KMS-11 (cell line): ENCODE results near the gene CYBB.

Source experiments
- H2AFZ ChIP-seq: fragments of 200-600 bp; sonication (generic); 2 replicates; pipeline ENCODE4 v1.6.1; 2016; ENCODE audit warnings: antibody characterized with exemption, mixed run types, low read depth
- H3K27ac ChIP-seq: fragments of 200-600 bp; sonication (generic); 2 replicates; pipeline ENCODE4 v1.6.1; 2016; ENCODE audit warnings: mild to moderate bottlenecking, mixed run types
- H3K27me3 ChIP-seq: fragments of 200-600 bp; sonication (generic); 2 replicates; pipeline ENCODE4 v1.6.1; 2017; ENCODE audit warnings: mild to moderate bottlenecking, low read depth, mixed run types, moderate library complexity; ENCODE audit not compliant: insufficient read depth
- H3K36me3 ChIP-seq: fragments of 200-600 bp; sonication (generic); 2 replicates; pipeline ENCODE4 v1.6.1; 2017; ENCODE audit warnings: mild to moderate bottlenecking, mixed run types; ENCODE audit not compliant: insufficient read depth
- H3K4me1 ChIP-seq: fragments of 200-600 bp; sonication (generic); 2 replicates; pipeline ENCODE4 v1.6.1; 2016; ENCODE audit warnings: mild to moderate bottlenecking, low read depth, mixed run types; ENCODE audit not compliant: poor library complexity, severe bottlenecking
- H3K4me2 ChIP-seq: fragments of 200-600 bp; sonication (generic); 2 replicates; pipeline ENCODE4 v1.7.0; 2016; ENCODE audit warnings: mild to moderate bottlenecking, mixed run types
- H3K4me3 ChIP-seq: fragments of 200-600 bp; sonication (generic); IDR thresholded peaks from 2 replicates; pipeline ENCODE4 v1.6.1; 2017; ENCODE audit warnings: low read depth, low read length, mixed read lengths; ENCODE audit not compliant: insufficient read depth
- H3K79me2 ChIP-seq: fragments of 200-600 bp; sonication (generic); 2 replicates; pipeline ENCODE4 v1.6.1; 2016; ENCODE audit warnings: low read depth, mixed run types; ENCODE audit not compliant: insufficient read depth
- H3K9ac ChIP-seq: fragments of 200-600 bp; sonication (generic); 2 replicates; pipeline ENCODE4 v1.6.1; 2016; ENCODE audit warnings: mild to moderate bottlenecking, mixed run types
- H4K20me1 ChIP-seq: fragments of 200-600 bp; sonication (generic); 2 replicates; pipeline ENCODE4 v1.6.1; 2016; ENCODE audit warnings: mild to moderate bottlenecking, mixed run types; ENCODE audit not compliant: insufficient read depth
- CTCF ChIP-seq: fragments of 200-600 bp; sonication (generic); conservative IDR thresholded peaks from 2 replicates; pipeline ENCODE4 v1.6.1; 2017; ENCODE audit warnings: low read depth, mild to moderate bottlenecking, antibody characterized with exemption, low read length, moderate library complexity, mixed read lengths

The CYBB gene

GRCh38 chrX:37787423-37787869 lies 7.6 kb downstream of the CYBB start:
- no peaks in the 10 kb centered on the region for H3K79me2 ChIP-seq
- H3K4me1 ChIP-seq = peaks cover 19% of the 10 kb centered on the region
- H3K27ac ChIP-seq = no peak overlapping the region
- no peak overlapping the region for H3K9ac ChIP-seq
- H4K20me1 ChIP-seq = no peaks in the 10 kb centered on the region
- TF ChIP-seq CTCF = no peak
- peak overlapping the region; percentile 8; the same call in 1 of the 2 replicates for H3K4me2 ChIP-seq
- H3K36me3 ChIP-seq = no peaks in the 10 kb centered on the region
- no peak overlapping the region for H3K4me3 ChIP-seq
- no peak overlapping the region for H2AFZ ChIP-seq
- no peaks in the 10 kb centered on the region for H3K27me3 ChIP-seq

GRCh38 chrX:37796310-37796709 lies 16.5 kb downstream of the CYBB start:
- Histone ChIP-seq H2AFZ (no peak overlapping the region), H3K36me3 (no peaks in the 10 kb centered on the region), H3K27me3 (no peaks in the 10 kb centered on the region), H3K27ac (peak overlapping the region; percentile 23; the same call in 1 of the 2 replicates), H3K4me1 (peaks cover 24% of the 10 kb centered on the region), H3K4me2 (peak overlapping the region; percentile 23; the same call in 1 of the 2 replicates), H4K20me1 (no peaks in the 10 kb centered on the region), H3K79me2 (no peaks in the 10 kb centered on the region), H3K9ac (no peak overlapping the region), H3K4me3 (no peak overlapping the region)
- TF ChIP-seq CTCF = no peak

GRCh38 chrX:37796805-37797204 lies 16.9 kb downstream of the CYBB start:
- Histone ChIP-seq H3K4me3 (no peak overlapping the region), H3K4me2 (peak overlapping the region; percentile 23; the same call in 1 of the 2 replicates)

GRCh38 chrX:37799936-37800335 lies 20.1 kb downstream of the CYBB start:
- H3K27ac ChIP-seq = no peak overlapping the region
- H3K79me2 ChIP-seq = no peaks in the 10 kb centered on the region
- H4K20me1 ChIP-seq = no peaks in the 10 kb centered on the region
- H3K4me3 ChIP-seq = no peak overlapping the region
- TF ChIP-seq CTCF = no peak
- no peak overlapping the region for H2AFZ ChIP-seq
- no peak overlapping the region for H3K4me2 ChIP-seq
- peaks cover 28% of the 10 kb centered on the region for H3K4me1 ChIP-seq
- H3K27me3 ChIP-seq = no peaks in the 10 kb centered on the region
- no peak overlapping the region for H3K9ac ChIP-seq
- H3K36me3 ChIP-seq = no peaks in the 10 kb centered on the region

More at GRCh38 chrX:37796805-37797204, 16.9 kb downstream of the CYBB start:
- H3K36me3 ChIP-seq = no peaks in the 10 kb centered on the region
- no peaks in the 10 kb centered on the region for H3K79me2 ChIP-seq
- no peaks in the 10 kb centered on the region for H3K27me3 ChIP-seq
- peaks cover 24% of the 10 kb centered on the region for H3K4me1 ChIP-seq
- no peaks in the 10 kb centered on the region for H4K20me1 ChIP-seq
- peak overlapping the region; percentile 23; the same call in 1 of the 2 replicates for H3K27ac ChIP-seq
- TF ChIP-seq CTCF = no peak
- no peak overlapping the region for H2AFZ ChIP-seq
- H3K9ac ChIP-seq = no peak overlapping the region
